H1 (cell line): ENCODE data around the gene TTC22. TPM values are rescaled to one million over a fixed set of nuclear protein-coding genes. Genes with fewer than 3 reads are reported as not detected.

Experiments
- CTCF ChIA-PET: fragments of 300-600 bp; sonication (Branson Sonifier 250); formaldehyde crosslinking; loops from one replicate; lab custom pipeline; 2021; ENCODE audit not compliant: partially characterized antibody; lab: Charles Lee
- POLR2A ChIA-PET: fragments of 300-600 bp; sonication (Branson Sonifier 250); formaldehyde crosslinking; loops from one replicate; lab custom pipeline; 2021; ENCODE audit warnings: inconsistent platforms; ENCODE audit not compliant: partially characterized antibody; lab: Charles Lee
- DNase-seq, 2 experiments: peaks; one replicate each; pipeline versions ENCODE4 v3.0.0 to v3.0.0-alpha.2; 2010 to 2022; ENCODE audit warnings: low spot score in 2 of 2, low read depth in 1 of 2, mixed read lengths in 1 of 2
- FAIRE-seq: peaks from 2 replicates; lab custom pipeline; 2011; peaks lifted over from hg19 to GRCh38; lab: Jason Lieb, UNC
- H2AFZ ChIP-seq: 2 replicates; pipeline ENCODE4 v1.8.1; 2012; ENCODE audit warnings: low read length, inconsistent platforms
- H2AK5ac ChIP-seq: 2 replicates; pipeline ENCODE4 v1.6.1; 2013; ENCODE audit warnings: low read depth, low read length
- H2BK120ac ChIP-seq: replicated peaks from 2 replicates; pipeline ENCODE3; 2013; ENCODE audit warnings: low read depth, low read length, inconsistent platforms
- H2BK12ac ChIP-seq: 2 replicates; pipeline ENCODE4 v1.6.1; 2013; ENCODE audit warnings: low read depth, low read length
- H2BK15ac ChIP-seq: 2 replicates; pipeline ENCODE4 v1.6.1; 2013; ENCODE audit warnings: low read length
- H2BK20ac ChIP-seq: 2 replicates; pipeline ENCODE4 v1.6.1; 2013; ENCODE audit warnings: low read length
- H2BK5ac ChIP-seq: 2 replicates; pipeline ENCODE4 v1.6.1; 2013; ENCODE audit warnings: low read depth, low read length
- H3K14ac ChIP-seq: 2 replicates; pipeline ENCODE4 v1.6.1; 2013; ENCODE audit warnings: inconsistent platforms; ENCODE audit not compliant: insufficient read length
- H3K18ac ChIP-seq: 2 replicates; pipeline ENCODE4 v1.6.1; 2013; ENCODE audit warnings: low read length; ENCODE audit errors: extremely low read depth
- H3K23ac ChIP-seq: 2 replicates; pipeline ENCODE4 v1.6.1; 2013; ENCODE audit warnings: inconsistent platforms; ENCODE audit not compliant: insufficient read length
- H3K23me2 ChIP-seq: 2 replicates; pipeline ENCODE4 v1.6.1; 2013; ENCODE audit warnings: low read depth, low read length
- H3K27ac ChIP-seq: 2 replicates; pipeline ENCODE4 v1.6.1; 2011; ENCODE audit warnings: low read depth, low read length, inconsistent platforms
- H3K27me3 ChIP-seq, 4 experiments: replicated peaks in 1 of 4; 1 replicate in 1 of 4; 2 replicates in 3 of 4; pipeline versions ENCODE4 v1.6.1 to v1.8.1; 2011 to 2013; ENCODE audit warnings: low read length in 3 of 4, mild to moderate bottlenecking in 3 of 4, inconsistent platforms in 2 of 4, mixed read lengths in 2 of 4, moderate library complexity in 1 of 4; ENCODE audit not compliant: control insufficient read depth in 3 of 4, insufficient read depth in 3 of 4; ENCODE audit errors: extremely low read depth in 1 of 4
- H3K36me3 ChIP-seq, 4 experiments: 2 replicates each; pipeline versions ENCODE4 v1.6.1 to v1.8.1; 2011 to 2013; ENCODE audit warnings: mild to moderate bottlenecking in 4 of 4, low read length in 3 of 4, moderate library complexity in 2 of 4, control low read depth in 1 of 4, inconsistent platforms in 1 of 4; ENCODE audit not compliant: insufficient read depth in 4 of 4, control insufficient read depth in 2 of 4
- H3K4ac ChIP-seq: replicated peaks from 2 replicates; pipeline ENCODE3; 2013; ENCODE audit warnings: low read length, low read depth, mixed read lengths, inconsistent platforms; ENCODE audit not compliant: insufficient read length
- H3K4me1 ChIP-seq, 4 experiments: replicated peaks in 1 of 4; 1 replicate in 1 of 4; 2 replicates in 3 of 4; pipeline versions ENCODE4 v1.6.1 to v1.8.1; 2011 to 2013; ENCODE audit warnings: low read length in 3 of 4, inconsistent platforms in 2 of 4, mixed read lengths in 1 of 4; ENCODE audit not compliant: insufficient read depth in 4 of 4, control insufficient read depth in 3 of 4
- H3K4me2 ChIP-seq, 2 experiments: 2 replicates each; pipeline versions ENCODE4 v1.6.1 to v1.8.1; 2011 to 2013; ENCODE audit warnings: low read depth in 2 of 2, low read length in 2 of 2, control low read depth in 1 of 2, inconsistent platforms in 1 of 2, mild to moderate bottlenecking in 1 of 2; ENCODE audit not compliant: insufficient read depth in 1 of 2
- H3K4me3 ChIP-seq, 4 experiments: fragments of 200-600, 300-600 bp in 1 of 4; sonication (generic), shearing (Covaris generic), sonication (Bioruptor Twin) in 1 of 4; 2 replicates each; pipeline versions ENCODE4 v1.5.1 to v1.8.1; 2011 to 2016; ENCODE audit warnings: low read length in 4 of 4, low read depth in 3 of 4, control low read depth in 2 of 4, inconsistent platforms in 2 of 4, mild to moderate bottlenecking in 2 of 4, mixed read lengths in 1 of 4, moderate library complexity in 1 of 4; ENCODE audit not compliant: insufficient read depth in 2 of 4; ENCODE audit errors: extremely low read depth in 1 of 4
- H3K56ac ChIP-seq: replicated peaks from 2 replicates; pipeline ENCODE3; 2013; ENCODE audit warnings: low read depth, mild to moderate bottlenecking, mixed read lengths, low read length, inconsistent platforms; ENCODE audit not compliant: insufficient read length
- H3K79me1 ChIP-seq: 2 replicates; pipeline ENCODE4 v1.6.1; 2013; ENCODE audit warnings: low read depth, low read length, control low read depth
- H3K79me2 ChIP-seq, 2 experiments: 2 replicates each; pipeline versions ENCODE4 v1.6.1 to v1.8.1; 2012 to 2013; ENCODE audit warnings: low read length in 2 of 2, mild to moderate bottlenecking in 2 of 2, inconsistent platforms in 1 of 2; ENCODE audit not compliant: insufficient read depth in 2 of 2, control insufficient read depth in 1 of 2
- H3K9ac ChIP-seq, 4 experiments: replicated peaks in 1 of 4; 1 replicate in 1 of 4; 2 replicates in 3 of 4; pipeline versions ENCODE4 v1.6.1 to v1.8.1; 2011 to 2013; ENCODE audit warnings: low read depth in 3 of 4, low read length in 3 of 4, control low read depth in 2 of 4, mild to moderate bottlenecking in 2 of 4, moderate library complexity in 2 of 4, inconsistent platforms in 1 of 4; ENCODE audit errors: extremely low read depth in 1 of 4
- H3K9me3 ChIP-seq, 2 experiments: 2 replicates each; pipeline versions ENCODE4 v1.6.1 to v1.8.1; 2012 to 2013; ENCODE audit warnings: mild to moderate bottlenecking in 2 of 2, moderate library complexity in 2 of 2, control low read depth in 1 of 2, inconsistent platforms in 1 of 2, low read depth in 1 of 2, low read length in 1 of 2, mixed read lengths in 1 of 2; ENCODE audit not compliant: insufficient read depth in 2 of 2
- H4K20me1 ChIP-seq, 2 experiments: replicated peaks in 1 of 2; 2 replicates each; pipeline versions ENCODE3 to v1.8.1; 2011 to 2013; ENCODE audit warnings: inconsistent platforms in 2 of 2, low read length in 2 of 2, mild to moderate bottlenecking in 1 of 2; ENCODE audit not compliant: insufficient read depth in 2 of 2, control insufficient read depth in 1 of 2
- H4K5ac ChIP-seq: 2 replicates; pipeline ENCODE4 v1.6.1; 2013; ENCODE audit warnings: low read length, low read depth, mixed read lengths, inconsistent platforms; ENCODE audit not compliant: insufficient read length
- H4K8ac ChIP-seq: 2 replicates; pipeline ENCODE4 v1.8.0; 2013; ENCODE audit warnings: mild to moderate bottlenecking, moderate library complexity, low read length, inconsistent platforms; ENCODE audit not compliant: insufficient read depth; ENCODE audit errors: extremely low read depth
- H4K91ac ChIP-seq: replicated peaks from 2 replicates; pipeline ENCODE3; 2013; ENCODE audit warnings: low read length, mixed read lengths, inconsistent platforms; ENCODE audit not compliant: insufficient read length
- SP2 ChIP-seq: IDR thresholded peaks from 2 replicates; pipeline ENCODE4 v1.6.1; 2012; ENCODE audit warnings: mild to moderate bottlenecking, low read length, inconsistent platforms
- WGBS, 2 experiments: shearing (Covaris generic) in 1 of 2; methylation state at CpG; one replicate each; pipeline versions ENCODE4 v1.1.6 to v1.1.7; 2013 to 2015; ENCODE audit warnings: low lambda C conversion rate in 2 of 2, mixed read lengths in 2 of 2, inconsistent platforms in 1 of 2, low coverage in 1 of 2, missing lambda C conversion rate in 1 of 2; ENCODE audit not compliant: insufficient replicate concordance in 2 of 2, insufficient coverage in 1 of 2, insufficient read length in 1 of 2; ENCODE audit errors: extremely low coverage in 1 of 2, missing lambda C conversion rate in 1 of 2; 5-methylcytosine and 5-hydroxymethylcytosine counted together
- polyA plus RNA-seq, 7 experiments: library from polyadenylated mRNA; depleted of rRNA in 3 of 7; stranded (reverse) in 5 of 7; unstranded in 2 of 7; fragments of >200 nt in 5 of 7; fragments of 200-250 nt in 2 of 7; gene quantifications; 1 replicate in 5 of 7; 2 replicates in 1 of 7; 4 replicates in 1 of 7; pipeline versions ENCODE4 v1.2.1 to v1.2.3, GENCODE V29; 2011 to 2013; ENCODE audit warnings: missing spikeins in 2 of 7, mixed read lengths in 2 of 7
- total RNA-seq: library from RNA; stranded (reverse); fragmentation: NEBNext Ultra II Directional; extraction: Animal tissue kit (Norgen Biotek cat#: 25700); gene quantifications from 2 replicates; pipeline ENCODE4 v1.2.1, GENCODE V29; 2021

Gene TTC22
- total and polyA plus RNA-seq, 2 of the 8 experiments (the other 6 are each of a cell fraction or from before 2014, with no cell fraction given), result 1.00 to 1.6 TPM

GRCh38 chr1:54758678-54759348, 42.3 kb downstream of the TTC22 start:
- Histone ChIP-seq H3K23ac (no peak overlapping the region), H3K23me2 (peaks cover 3% of the 10 kb centered on the region; the same call in 1 of the 2 replicates), H3K27ac (no peak overlapping the region), H3K27me3 (no peaks in the 10 kb centered on the region), H3K18ac (no peak overlapping the region), H2BK15ac (no peak overlapping the region), H4K5ac (no peak overlapping the region), H3K4ac (no peak overlapping the region), H4K91ac (no peak overlapping the region), H4K8ac (no peak overlapping the region), H3K4me3 (no peak overlapping the region), H4K20me1 (peaks cover 0 to 1% of the 10 kb centered on the region in 2 experiments), H3K9ac (no peak overlapping the region; a peak in 1 of 7 replicates), H3K36me3 (peaks cover 4 to 15% (median 7%) of the 10 kb centered on the region in 4 experiments; a peak in 6 of 8 replicates), H3K79me2 (peaks cover 0 to 12% of the 10 kb centered on the region in 2 experiments; a peak in 2 of 4 replicates), H2AK5ac (no peak overlapping the region), H2BK120ac (no peak overlapping the region), H2AFZ (no peak overlapping the region), H3K79me1 (0 out of 2 replicates have a peak, but pooled peaks cover under 1% of the 10 kb centered on the region), H2BK5ac (no peak overlapping the region), H2BK12ac (no peak overlapping the region), H3K4me2 (no peak overlapping the region), H3K14ac (no peak overlapping the region), H3K9me3 (no peaks in the 10 kb centered on the region), H2BK20ac (no peak overlapping the region), H3K56ac (no peak overlapping the region), H3K4me1 (no peaks in the 10 kb centered on the region; a peak in 3 of 7 replicates)
- ChIA-PET CTCF (interaction anchor here (2.2 kb wide), 1 partner anchor 33 kb away, joined by 12 read pairs; no protein-coding TSS in a partner anchor), POLR2A (no interaction called here)
- WGBS, 2 experiments, result 91% methylated on average over 20 of the region's 20 CpGs; no CpG with 5 or more reads in 1 of the 2 experiments
- DNase-seq (no peak), FAIRE-seq (no peak)
- no peak for TF ChIP-seq SP2
